Stimulated activated CD8-positive, alpha-beta memory T cell treated with anti-CD3 and anti-CD28 coated beads, Interleukin-12 subunit alpha, Interleukin-12 subunit beta, amount 100 ng/mL, for 24 hours (primary cell): ENCODE data around the gene PLXNA2.

ENCODE experiments used
- DNase-seq: peaks from one replicate; pipeline ENCODE4 v3.0.0-alpha.2; 2020; ENCODE audit errors: extremely low read depth

PLXNA2 gene

DNA sequence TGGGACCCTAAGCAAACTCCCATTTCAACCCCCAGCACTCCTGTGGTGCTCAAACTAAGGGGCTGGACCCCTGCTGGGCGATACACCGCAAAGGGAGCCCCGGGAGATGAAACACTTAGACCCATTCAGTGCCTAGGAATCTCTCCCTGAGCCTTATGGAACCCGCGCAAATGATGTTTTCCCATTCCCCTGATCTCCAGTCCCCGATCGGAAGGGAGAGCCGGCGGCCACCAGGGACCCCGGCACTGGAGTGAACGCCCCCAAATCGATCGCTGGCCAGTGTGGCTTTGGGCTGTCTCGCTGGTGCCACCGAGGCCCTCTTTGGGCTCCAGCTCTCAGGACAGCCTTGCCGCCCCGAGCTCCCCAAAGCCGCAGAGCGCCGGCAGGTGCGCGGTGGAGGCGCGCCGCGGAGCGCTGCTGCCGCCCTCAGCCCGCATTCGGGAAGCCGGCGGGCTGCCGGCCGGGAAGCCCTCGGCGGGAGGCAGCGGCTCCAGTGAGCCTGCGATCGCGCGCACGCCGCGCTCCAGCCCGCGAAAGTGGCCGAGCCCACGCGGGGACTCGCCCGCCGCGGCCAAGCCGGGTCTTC, 1.1 kb downstream of the PLXNA2 start:
- DNase-seq, result no peak

DNA sequence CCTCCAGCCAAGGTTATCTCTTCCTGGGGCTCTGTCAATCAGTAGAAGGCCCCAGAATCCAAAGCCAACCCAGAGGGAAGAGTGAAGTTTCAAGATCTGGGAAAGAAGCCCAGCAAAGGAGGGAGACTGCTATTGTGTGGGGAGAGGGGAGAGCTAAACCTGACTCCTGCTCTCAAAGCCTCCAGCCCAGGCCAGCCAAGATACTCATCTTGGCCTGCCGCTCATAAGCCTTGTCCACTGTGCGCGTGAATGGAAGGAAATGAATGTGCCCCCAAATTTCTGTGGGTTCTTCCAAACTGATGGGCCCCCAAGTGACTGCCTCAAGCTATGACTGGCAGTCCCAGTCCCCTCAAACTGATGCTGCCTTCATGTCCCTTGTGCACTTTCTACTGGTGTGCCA, 2.0 kb downstream of the PLXNA2 start:
- DNase-seq, result no peak

DNA sequence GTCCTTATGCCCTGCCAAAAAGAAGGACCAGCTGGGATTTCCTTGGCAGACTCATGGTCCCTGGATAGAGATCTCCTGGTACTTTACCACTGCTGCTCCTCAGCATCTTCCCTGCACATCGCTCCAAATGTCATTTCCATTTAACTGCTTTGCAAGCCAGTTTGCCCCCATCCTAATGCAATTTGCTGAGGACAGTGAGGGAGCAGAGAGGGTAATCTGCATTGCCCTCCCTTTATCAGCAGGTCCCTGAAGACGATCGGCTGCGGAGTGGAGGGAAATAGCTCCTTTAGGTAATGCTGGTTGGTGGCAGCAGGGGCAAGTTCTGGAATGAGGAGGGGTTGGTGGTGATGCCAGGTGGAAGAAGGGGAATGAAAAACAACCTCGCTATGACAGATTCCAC, 2.7 kb downstream of the PLXNA2 start:
- DNase-seq, result no peak

DNA sequence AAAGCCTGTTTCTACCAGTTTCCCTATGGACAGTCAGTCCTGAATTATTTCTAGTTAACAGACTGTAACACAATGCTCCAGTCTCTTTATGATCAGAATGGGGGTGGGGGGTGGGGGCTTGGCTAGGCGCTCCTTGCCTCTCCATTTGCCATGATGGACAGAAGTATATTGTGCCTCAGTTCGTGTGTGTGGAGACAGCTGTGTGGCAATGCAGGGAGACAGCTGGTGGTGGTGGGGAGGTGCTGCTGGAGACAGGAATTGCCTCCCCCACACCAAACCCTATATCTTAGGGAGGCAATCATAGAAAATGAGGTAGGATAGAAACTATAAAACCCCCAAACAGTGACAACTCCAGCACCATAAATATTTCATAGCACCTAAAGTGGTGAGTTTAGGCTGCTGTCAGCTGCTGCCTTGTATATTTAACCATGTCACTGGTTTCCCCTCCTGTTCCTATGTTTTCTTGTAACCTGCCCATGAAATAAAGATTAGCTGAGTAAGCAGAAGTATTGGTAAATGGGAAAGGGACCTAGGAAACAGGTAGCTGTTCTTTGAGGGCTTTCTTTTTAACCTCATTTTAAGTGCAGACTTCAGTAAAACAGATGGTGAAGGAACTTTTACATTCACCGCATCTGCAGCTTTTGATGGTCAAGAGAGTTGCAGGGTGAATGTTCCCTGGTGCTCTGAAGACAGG, 3.4 kb downstream of the PLXNA2 start:
- DNase-seq, result no peak

DNA sequence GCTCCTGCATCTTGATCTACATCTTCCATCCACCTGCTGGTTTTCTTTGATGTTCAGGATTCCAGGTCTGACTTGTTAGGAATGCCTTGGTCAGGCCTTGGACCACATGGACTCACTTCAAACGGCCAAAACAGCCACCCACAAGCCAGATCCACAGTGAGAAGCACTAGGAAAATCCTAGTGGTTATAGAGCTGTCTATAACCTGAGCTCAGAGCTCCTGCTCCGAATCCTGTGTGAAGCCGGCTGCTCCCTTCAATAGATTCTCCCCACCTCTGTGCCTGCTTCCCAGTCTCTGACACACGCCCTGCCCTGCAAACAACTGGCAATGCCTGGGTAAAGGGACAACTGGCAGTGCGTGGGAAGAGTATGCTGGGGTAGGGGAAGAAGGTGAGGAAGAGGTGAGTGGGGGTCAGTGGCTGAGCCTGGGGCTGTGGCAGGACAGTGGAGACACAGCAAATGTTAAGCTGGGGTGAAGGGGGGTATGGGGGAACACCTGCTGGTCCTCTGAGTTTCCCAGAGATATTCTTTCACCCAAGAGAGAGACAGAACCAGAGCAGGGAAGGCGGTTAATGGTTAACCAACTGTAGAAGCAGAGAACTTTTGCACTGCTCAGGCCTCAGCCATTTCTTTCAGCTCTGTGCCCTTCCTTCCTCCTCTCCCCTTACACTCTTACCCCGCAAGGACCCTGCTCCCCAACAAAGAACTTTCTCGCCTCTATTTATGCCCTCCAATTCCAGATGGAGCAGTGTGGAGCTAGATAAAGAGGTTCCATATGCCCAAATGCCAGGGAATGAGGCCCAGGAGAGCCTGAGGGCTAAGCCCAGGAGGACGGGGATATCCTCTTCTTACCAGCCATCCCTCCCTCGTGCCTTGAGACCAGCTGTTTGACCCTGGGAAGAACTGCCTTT, 4.5 kb downstream of the PLXNA2 start:
- no peak for DNase-seq

DNA sequence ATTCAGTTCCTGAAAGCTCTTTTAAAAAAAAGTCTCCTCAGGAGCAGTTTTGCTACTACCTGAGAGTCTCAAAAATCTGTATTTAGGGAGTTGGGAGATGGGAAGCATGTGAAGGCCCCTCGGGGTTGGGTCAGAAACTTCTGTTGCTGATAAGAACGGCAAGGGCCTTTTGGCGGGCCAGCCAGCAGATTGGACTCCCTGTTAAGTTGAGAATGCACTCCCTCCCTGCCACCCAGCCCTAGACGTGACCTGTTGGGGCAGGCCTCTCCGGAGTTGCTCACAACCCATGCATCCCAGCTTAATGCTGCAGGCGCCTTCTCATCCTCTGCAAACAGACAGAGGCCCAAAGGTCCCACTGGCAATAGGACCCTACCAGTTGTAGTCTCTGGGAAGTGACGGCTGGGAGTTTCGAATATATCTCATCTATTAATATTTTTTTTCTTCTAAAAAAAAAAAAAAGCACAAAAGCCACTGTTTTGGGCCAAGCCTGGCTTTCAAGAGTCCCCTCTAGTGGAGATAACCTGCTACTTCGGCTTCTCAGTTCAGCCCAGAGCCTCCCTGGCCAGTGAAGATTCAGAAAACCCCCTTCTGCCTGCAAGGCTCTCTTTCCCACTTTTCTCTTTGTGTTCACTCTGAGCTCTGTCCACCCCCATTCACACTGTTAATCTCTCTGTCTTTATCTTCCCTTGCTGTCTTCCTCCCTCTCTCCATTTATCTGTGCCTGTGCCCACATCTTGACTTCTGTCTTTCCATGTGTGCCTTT, 5.3 kb downstream of the PLXNA2 start:
- DNase-seq, result no peak

DNA sequence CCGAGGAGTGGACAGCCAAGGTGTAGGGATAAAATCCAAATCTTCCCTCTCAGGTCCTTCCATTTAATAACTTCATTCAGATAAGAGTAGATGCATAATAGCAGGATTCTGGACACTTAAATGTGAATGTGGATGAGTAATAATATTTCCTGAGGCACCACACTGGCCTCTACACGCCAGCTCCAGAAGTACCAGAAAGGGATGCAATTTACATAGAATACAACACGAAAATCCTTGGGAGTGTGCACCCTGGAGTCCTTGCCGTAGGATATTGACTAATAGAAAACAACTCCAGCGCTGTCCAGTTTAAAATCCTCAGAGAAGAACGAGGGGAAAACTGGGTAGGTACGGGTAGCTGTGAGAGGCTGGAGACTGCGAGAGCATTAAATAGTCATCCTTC, 6.9 kb downstream of the PLXNA2 start:
- DNase-seq, result no peak

DNA sequence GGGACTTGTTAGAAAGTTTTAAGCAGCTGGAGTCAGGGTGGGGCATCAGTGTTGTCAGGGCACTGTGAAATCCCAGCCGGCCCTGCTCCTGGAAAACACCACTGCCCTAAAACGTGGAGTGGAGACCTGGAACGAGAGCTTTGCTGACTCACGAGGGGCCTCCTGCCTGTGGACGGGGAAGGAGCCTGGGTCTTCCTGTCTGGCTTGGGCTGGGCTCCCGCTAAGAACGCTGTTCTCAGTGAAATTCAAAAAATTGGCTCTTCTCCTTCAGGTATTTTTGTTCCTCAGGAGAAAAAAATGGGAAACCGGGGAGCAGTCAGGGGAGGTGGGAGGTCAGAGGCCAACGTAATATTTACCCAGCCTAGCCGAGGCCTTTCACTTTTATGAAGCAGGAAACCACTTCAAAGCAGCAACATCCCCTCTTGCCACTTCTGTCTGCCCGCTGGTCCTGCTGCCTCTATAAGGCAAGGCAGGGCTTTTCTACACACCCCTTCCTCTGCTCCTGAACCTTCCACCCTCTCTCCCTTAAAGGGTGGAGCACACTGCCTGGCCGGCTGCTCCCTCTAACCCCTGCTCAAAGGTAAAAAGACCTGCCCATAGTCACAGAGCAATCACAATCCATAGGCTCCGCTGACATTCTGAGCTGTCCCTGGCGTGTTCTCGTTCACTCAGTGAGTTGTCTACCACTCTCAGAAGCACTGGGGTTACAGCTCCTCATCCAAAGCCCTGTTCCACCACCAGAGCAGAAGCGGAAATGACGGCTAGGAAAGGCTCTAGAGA, 8.0 kb downstream of the PLXNA2 start:
- DNase-seq, result no peak

DNA sequence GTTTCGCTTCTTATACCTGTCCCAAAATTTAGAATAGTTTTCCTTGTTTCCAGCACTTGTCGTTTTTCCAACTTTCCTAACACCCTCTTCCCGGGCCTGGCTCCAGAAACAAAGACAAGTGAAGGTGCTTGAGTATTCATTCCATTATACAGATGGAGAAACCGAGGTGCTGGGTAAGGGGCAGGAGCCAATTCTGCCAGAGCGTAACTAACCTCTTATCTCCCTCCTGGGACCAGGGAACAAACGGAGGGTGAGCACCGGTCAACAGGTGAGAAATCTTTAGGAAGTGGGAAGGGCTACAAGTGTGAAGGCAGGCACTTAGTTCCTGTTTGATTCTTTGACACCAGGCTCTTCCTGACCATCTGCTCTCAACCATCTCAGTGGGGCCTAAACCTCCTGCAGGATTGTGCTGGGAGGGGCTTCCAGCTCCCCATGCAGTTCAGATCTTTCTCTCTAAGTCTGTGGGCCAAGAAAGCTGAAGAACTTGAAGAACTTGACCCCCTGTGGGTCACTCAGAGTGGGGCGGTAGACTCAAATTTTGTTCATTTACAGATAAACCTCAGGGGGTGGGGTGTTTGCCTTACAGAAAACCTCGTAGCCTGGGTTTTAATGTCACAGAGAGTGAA, 8.7 kb downstream of the PLXNA2 start:
- DNase-seq, result no peak

DNA sequence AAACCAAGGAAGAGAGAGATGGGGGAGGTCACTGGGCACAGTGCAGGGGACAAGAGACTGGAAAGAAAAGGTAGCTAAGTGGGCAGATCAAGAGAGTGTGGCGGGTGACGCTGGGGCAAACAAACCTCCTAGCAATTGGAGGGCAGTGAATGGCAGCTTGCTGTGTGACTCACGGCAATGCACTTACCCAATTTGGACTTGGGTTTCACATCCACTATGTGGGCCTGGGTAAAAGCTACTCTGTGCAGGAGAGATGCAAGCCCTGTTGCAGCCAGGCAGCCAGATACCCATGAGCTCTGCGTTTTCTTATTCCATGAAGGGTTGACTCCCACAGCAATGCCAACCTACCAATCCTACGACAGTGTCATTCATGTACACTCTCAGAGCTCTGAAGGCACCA, 9.5 kb downstream of the PLXNA2 start:
- no peak for DNase-seq

DNA sequence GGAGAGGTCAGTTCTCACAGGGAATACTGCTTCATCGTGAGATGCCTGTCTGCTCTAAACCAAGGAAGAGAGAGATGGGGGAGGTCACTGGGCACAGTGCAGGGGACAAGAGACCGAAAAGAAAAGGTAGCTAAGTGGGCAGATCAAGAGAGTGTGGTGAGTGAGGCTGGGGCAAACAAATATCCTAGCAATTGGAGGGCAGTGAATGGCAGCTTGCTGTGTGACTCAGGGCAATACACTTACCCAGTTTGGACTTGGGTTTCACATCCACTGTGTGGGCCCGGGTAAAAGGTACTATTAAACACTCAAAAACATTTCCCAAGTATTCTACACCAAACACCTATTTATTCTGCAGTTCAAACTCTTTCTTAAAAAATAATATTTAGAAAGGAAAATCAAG, 10.2 kb downstream of the PLXNA2 start:
- DNase-seq, result no peak

DNA sequence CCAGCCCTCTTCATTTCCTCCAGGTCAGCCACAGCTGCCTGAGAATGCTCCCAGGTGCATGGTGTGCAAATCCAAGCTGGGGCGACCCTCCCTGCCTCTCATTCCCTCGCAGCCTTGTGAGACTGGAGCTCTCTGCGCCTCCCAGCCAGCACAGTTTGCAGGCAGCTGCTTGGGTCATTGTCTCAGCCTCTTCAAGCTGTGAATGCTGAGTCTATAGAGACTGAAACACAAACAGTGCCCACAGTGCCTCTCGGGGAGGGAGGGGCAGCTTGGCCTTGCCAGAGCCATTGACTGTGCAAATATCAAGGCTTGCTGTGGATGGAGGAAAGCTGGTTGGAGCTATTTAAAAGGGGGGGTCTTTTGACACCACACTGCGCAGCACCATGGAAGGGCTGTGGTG, 10.6 kb downstream of the PLXNA2 start:
- no peak for DNase-seq

DNA sequence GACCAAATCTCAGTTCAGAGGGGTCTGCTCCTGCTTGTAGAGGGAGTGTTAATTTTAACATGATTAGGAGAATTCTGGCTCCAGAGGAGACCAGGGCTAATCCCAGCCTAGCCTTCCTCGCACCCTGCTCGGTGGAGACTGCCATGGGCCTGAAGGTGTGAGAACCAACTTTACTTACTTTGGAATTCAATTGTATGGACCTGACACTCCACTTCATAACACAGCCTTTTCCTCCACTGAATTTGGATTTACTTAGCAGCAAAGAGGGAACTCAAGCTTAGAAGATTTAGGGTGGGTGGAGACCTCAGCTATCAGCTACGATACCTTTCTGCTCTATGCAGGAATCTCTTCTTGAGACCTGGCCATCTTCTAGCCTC, 11.5 kb downstream of the PLXNA2 start:
- DNase-seq, result no peak

DNA sequence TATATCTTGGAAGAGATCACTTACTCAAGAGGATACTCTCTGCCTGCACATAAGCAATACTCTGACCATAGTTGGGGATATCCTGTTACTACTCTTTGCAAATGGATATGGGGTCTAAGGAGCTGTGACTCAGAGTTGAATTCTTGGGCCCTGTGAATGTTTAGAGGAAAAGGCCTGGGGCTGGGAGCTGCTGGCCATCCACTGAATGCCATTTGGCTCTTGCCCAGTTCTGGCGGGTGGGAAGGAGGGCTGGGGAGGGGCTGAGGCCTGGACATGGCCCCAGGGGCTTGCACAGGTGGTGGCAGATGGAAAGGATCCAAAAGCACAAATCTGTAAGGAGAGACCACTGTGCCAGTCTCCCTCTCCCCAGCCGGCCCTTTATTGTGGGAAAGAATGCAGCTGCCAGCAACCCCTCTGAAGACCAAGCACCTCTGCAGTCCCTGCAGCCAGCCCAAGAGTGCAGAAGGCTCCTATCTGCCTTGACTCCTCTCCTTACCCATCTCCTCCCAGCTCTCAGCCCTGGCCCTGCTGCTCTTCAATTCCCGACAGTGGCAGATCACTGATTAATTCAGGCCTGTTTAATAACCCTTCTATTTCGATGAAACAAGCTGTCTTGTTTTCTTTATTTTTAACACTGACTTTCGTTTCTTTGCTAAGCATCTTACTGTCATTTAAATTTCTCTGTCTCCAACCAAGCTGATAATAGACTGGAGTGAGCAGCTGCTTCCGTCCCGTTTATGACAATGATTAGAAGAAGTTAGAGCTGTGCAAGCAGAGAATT, 12.1 kb downstream of the PLXNA2 start:
- DNase-seq, result no peak

DNA sequence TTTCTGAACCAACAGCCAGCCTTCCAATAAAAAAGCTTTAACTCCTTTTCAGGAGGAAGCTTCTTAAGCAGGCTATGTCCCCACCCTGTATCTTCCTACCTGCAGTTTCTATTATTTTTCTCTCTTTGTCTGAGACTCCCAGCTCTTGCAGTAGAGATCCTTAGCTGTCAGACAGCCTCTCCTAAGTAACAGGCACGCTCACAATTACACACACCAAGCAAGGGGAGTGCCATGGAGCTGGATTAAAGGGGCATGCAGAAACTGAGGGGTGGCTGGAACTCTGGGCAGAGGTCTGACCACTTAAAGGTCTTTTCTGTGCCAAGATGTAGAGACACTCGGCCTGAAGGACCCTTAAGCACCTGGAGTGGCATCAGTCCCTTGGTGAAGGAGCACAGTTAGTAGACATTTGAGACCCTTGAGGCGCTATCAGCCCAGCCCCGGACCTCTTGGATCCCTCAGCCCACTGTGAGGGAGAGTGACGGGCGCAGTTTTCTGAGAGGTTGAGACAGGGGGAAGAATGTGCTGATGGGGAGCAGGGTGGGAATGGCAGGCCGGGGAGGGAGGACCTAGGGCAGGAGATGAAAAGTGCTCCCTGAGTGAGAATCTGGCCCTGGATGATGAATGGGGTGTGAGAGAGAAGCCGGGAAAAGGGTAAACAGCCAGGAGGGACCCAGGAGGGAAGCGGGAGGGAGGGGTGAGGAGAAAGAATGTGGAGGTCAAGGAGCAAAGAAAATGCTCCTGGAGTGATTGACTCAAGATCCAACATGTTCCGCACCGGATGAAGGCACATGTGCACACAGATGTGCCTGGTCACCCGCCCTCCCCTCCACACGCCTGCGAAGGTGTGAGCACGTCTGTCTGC, 13.3 kb downstream of the PLXNA2 start:
- DNase-seq, result no peak

DNA sequence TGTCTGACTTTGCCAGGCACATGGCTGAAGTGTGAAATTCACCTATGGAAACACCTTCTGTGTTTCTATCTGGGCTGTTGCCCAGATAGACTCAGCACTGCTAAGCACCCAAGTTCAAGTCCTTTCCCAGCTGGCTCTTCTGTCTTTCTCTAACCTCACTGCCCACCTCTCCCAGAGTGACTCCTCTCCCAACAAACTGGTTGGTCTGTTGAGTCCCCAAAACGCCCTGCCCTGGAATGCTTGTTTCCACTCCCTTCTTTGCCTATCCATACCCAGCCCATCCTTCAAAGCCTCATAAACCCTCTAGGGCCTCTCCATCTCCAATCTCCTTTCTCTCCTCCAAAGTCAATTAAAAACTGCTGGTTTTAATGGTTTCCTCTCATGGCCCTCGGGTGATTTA, 15.6 kb downstream of the PLXNA2 start:
- no peak for DNase-seq

DNA sequence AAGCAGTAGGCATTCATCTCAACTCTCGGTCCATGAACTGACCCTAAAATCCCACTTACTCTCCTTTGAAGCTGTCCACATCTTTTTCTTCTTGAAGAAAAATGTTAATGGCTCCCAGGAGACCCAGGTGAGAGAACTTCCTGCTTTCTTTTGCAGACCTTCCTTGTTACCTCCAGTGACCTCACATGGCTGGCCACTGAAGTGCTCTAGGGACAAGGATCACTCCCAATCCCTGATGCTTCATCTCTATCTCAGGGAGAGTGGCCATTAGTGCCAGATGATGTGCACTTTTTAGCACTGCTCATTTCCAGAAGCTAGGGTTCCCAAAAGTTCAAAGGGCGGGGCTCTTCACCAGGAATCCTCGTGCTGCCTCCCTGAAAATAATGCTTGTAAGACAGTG, 16.2 kb downstream of the PLXNA2 start:
- DNase-seq, result no peak

DNA sequence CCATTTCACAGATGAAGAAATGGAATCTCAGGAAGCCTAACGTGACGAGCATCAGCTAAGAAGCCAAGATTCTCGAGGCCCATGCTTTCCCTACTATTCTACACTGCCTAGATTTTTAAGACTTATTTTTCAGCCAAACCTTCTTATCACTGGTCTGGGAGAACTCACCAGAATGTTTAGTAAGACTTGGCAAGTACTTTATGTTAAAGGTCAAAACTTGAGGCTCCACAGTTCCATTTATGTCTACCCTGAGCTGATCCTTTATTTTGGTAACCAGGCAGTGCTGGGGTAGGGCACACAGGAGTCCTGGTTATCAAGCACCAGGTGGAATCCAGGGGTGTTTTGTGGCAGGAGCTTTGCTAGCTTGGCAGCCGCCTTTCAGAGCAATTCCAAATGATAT, 16.8 kb downstream of the PLXNA2 start:
- DNase-seq, result no peak
